Measurements from ENCODE around the gene RASSF5. TPM values are rescaled to one million over a fixed set of nuclear protein-coding genes. Genes with fewer than 3 reads are reported as not detected.
A peak's percentile ranks its signal among the peaks of the same experiment; 100 is the strongest.

Gene RASSF5
- total RNA-seq, 1 donor from 2014 or later, result 220 TPM

GRCh38 chr1:206636671-206637070 lies 129.3 kb downstream of the RASSF5 start:
- Mint-ChIP-seq H3K36me3 (ENCODE audit: low read depth) (peaks cover 10% of the 10 kb centered on the region), H3K9me3 (no peaks in the 10 kb centered on the region), H3K4me3 (peak overlapping the region; percentile 89), H3K27me3 (ENCODE audit: insufficient read depth) (peaks cover 7% of the 10 kb centered on the region), H3K4me1 (ENCODE audit: low read depth) (peaks cover 38% of the 10 kb centered on the region), H3K27ac (no peak overlapping the region)
- intact Hi-C loops (cut with micrococcal nuclease), result loop anchor here (1.0 to 10.0 kb wide), 2 partner anchors 16 to 418 kb away; partner anchors contain the start of genes PFKFB2 and YOD1
- no peak for DNase-seq (ENCODE audit: low spot score)

GRCh38 chr1:206637605-206638004 lies 130.3 kb downstream of the RASSF5 start:
- intact Hi-C loops (cut with micrococcal nuclease), result loop anchor here (1.0 to 10.0 kb wide), 2 partner anchors 15 to 417 kb away; partner anchors contain the start of genes PFKFB2 and YOD1

More at GRCh38 chr1:206637605-206638004, 130.3 kb downstream of the RASSF5 start:
- Mint-ChIP-seq H3K27ac (peak overlapping the region; percentile 15), H3K4me3 (peak overlapping the region; percentile 89), H3K9me3 (no peaks in the 10 kb centered on the region), H3K36me3 (ENCODE audit: low read depth) (peaks cover 14% of the 10 kb centered on the region), H3K4me1 (ENCODE audit: low read depth) (peaks cover 38% of the 10 kb centered on the region), H3K27me3 (ENCODE audit: insufficient read depth) (peaks cover under 1% of the 10 kb centered on the region)
- no peak for DNase-seq (ENCODE audit: low spot score)

Other genes starting within 250 kb of the RASSF5 start
- 59.8 and 64.9 TPM in 2 replicates for gene IKBKE, start 37.1 kb upstream of the RASSF5 start, total RNA-seq
- 89.1 and 101 TPM in 2 replicates for gene EIF2D, start 104.9 kb downstream of the RASSF5 start, total RNA-seq
- gene DYRK3, start 128.0 kb downstream of the RASSF5 start, total RNA-seq, result 22.1 and 23.3 TPM in 2 replicates
- 117 and 120 TPM in 2 replicates for gene MAPKAPK2, start 177.4 kb downstream of the RASSF5 start, total RNA-seq